ENCODE measurements around the gene VWA8. TPM values are rescaled to one million over a fixed set of nuclear protein-coding genes. Genes with fewer than 3 reads are reported as not detected.
"Not testable (repeated sequence)": the region's sequence is repeated elsewhere in the genome, so short reads cannot be mapped to it uniquely, and the experiment has no call there.

Gene VWA8
- polyA plus RNA-seq, 3 donors: 2.0 to 4.4 (median 3.4) TPM

DNA sequence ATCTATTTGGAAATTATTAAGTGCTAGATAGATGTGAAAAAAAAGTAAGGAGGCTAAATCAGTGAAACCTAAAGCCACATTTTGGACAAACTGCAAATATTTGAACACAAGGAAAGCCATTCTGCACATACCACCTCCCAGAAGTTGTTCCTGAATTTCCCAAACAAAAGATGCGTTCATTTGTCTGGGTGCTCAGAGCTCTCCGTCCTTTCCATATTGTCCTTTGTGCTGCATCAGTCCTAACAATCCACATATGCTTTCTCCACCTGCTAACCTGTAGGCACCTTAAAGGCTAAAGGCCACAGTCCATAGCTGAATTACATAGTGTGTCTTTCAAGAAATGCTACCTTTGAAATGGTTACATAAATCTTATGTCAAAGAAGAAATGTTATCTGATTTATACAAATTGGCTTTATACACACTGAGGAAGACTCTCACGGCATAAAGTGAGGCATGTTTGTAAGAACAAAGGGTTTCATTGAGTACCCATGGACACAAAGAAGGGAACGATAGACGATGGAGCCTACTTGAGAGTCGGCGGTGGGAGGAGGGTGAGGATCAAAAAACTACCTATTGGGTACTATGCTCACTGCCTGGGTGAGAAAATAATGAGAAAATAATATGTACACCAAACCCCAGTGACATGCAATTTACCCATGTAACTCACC, 321.5 kb downstream of the VWA8 start:
- peaks cover 0 to 4% (median 0%) of the 10 kb centered on the region in 3 donors for H3K27me3 Mint-ChIP-seq (ENCODE audit: low read depth in 3 of 3)
- no peaks in the 10 kb centered on the region for H3K4me1 ChIP-seq (ENCODE audit: control insufficient read depth in 1 of 2, insufficient read depth in 2 of 2, low read length in 2 of 2)
- H3K9me3 ChIP-seq (replicated peaks in 1 of 2; ENCODE audit: control insufficient read depth in 1 of 2, insufficient read depth in 1 of 2, low read length in 2 of 2): no peaks in the 10 kb centered on the region
- no peaks in the 10 kb centered on the region for H4K20me1 ChIP-seq (ENCODE audit: insufficient read depth, low read length)
- H3K36me3 ChIP-seq (replicated peaks in 1 of 2; ENCODE audit: control insufficient read depth in 1 of 2, insufficient read depth in 2 of 2, low read length in 2 of 2): no peaks in the 10 kb centered on the region
- H3K27ac ChIP-seq (ENCODE audit: low read depth in 1 of 2, low read length in 2 of 2): no peak overlapping the region
- no peak for DNase-seq
- TF ChIP-seq, protein P1, sequence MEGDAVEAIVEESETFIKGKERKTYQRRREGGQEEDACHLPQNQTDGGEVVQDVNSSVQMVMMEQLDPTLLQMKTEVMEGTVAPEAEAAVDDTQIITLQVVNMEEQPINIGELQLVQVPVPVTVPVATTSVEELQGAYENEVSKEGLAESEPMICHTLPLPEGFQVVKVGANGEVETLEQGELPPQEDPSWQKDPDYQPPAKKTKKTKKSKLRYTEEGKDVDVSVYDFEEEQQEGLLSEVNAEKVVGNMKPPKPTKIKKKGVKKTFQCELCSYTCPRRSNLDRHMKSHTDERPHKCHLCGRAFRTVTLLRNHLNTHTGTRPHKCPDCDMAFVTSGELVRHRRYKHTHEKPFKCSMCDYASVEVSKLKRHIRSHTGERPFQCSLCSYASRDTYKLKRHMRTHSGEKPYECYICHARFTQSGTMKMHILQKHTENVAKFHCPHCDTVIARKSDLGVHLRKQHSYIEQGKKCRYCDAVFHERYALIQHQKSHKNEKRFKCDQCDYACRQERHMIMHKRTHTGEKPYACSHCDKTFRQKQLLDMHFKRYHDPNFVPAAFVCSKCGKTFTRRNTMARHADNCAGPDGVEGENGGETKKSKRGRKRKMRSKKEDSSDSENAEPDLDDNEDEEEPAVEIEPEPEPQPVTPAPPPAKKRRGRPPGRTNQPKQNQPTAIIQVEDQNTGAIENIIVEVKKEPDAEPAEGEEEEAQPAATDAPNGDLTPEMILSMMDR (IDR thresholded peaks at IDR 0.05): no peak
- H2AFZ ChIP-seq (ENCODE audit: insufficient read depth, low read depth, low read length, poor library complexity, severe bottlenecking): no peak overlapping the region
- no peak overlapping the region for H3K4me3 ChIP-seq (replicated peaks in 1 of 3; ENCODE audit: low read depth in 2 of 3, low read length in 3 of 3)
- H3K36me3 Mint-ChIP-seq: peaks cover 6 to 7% of the 10 kb centered on the region in 2 donors
- no peaks in the 10 kb centered on the region for H3K27me3 ChIP-seq (ENCODE audit: control insufficient read depth in 2 of 2, insufficient read depth in 2 of 2, low read length in 2 of 2)
- no peaks in the 10 kb centered on the region for H3K79me2 ChIP-seq (ENCODE audit: insufficient read depth, low read length)
- intact Hi-C loops (cut with micrococcal nuclease): no loop called here
- H3K4me2 ChIP-seq (replicated peaks; ENCODE audit: extremely low read depth, low read length, poor library complexity, severe bottlenecking): no peak overlapping the region
- no peak overlapping the region for H3K27ac Mint-ChIP-seq
- H3K4me3 Mint-ChIP-seq: no peak overlapping the region
- no peaks in the 10 kb centered on the region for H3K9me3 Mint-ChIP-seq
- no peak overlapping the region for H3K9ac ChIP-seq (ENCODE audit: insufficient read depth, low read length, poor library complexity, severe bottlenecking)
- 92% methylated on average over 2 of the region's 7 CpGs for WGBS (ENCODE audit: insufficient coverage)
- H3K4me1 Mint-ChIP-seq: peaks cover 4% of the 10 kb centered on the region

DNA sequence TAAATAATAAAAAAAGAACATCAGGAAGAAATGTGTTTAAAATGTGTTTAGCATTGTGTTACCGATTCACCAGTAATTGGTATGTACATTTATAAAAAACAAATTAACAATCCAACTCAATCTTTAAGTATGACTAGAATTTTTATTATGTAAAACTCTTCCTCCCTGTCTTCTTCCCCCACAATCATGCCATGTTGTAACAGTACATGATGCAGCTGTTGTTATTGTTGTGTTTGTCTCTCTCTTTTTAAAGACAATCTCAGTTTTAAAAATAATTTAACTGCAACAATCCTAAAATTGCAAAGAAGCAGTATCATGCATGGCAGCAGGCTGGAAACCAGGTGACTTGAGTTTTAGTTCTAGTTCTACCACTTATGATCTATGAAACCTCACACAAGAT, 323.3 kb downstream of the VWA8 start:
- Histone ChIP-seq H4K20me1 (ENCODE audit: insufficient read depth, low read length) (no peaks in the 10 kb centered on the region), H3K4me1 (ENCODE audit: control insufficient read depth in 1 of 2, insufficient read depth in 2 of 2, low read length in 2 of 2) (no peaks in the 10 kb centered on the region), H3K4me3 (replicated peaks in 1 of 3; ENCODE audit: low read depth in 2 of 3, low read length in 3 of 3) (no peak overlapping the region), H2AFZ (ENCODE audit: insufficient read depth, low read depth, low read length, poor library complexity, severe bottlenecking) (no peak overlapping the region), H3K27me3 (ENCODE audit: control insufficient read depth in 2 of 2, insufficient read depth in 2 of 2, low read length in 2 of 2) (no peaks in the 10 kb centered on the region), H3K9me3 (replicated peaks in 1 of 2; ENCODE audit: control insufficient read depth in 1 of 2, insufficient read depth in 1 of 2, low read length in 2 of 2) (no peaks in the 10 kb centered on the region), H3K27ac (ENCODE audit: low read depth in 1 of 2, low read length in 2 of 2) (no peak overlapping the region), H3K9ac (ENCODE audit: insufficient read depth, low read length, poor library complexity, severe bottlenecking) (no peak overlapping the region), H3K36me3 (replicated peaks in 1 of 2; ENCODE audit: control insufficient read depth in 1 of 2, insufficient read depth in 2 of 2, low read length in 2 of 2) (no peaks in the 10 kb centered on the region), H3K79me2 (ENCODE audit: insufficient read depth, low read length) (no peaks in the 10 kb centered on the region), H3K4me2 (replicated peaks; ENCODE audit: extremely low read depth, low read length, poor library complexity, severe bottlenecking) (no peak overlapping the region)
- DNase-seq: no peak
- Mint-ChIP-seq H3K27ac (no peak overlapping the region), H3K27me3 (ENCODE audit: low read depth in 3 of 3) (peaks cover 0 to 2% (median 0%) of the 10 kb centered on the region in 3 donors), H3K4me3 (no peak overlapping the region), H3K4me1 (peaks cover 7% of the 10 kb centered on the region), H3K9me3 (no peaks in the 10 kb centered on the region), H3K36me3 (peaks cover 6 to 7% of the 10 kb centered on the region in 2 donors)
- intact Hi-C loops (cut with micrococcal nuclease): no loop called here
- TF ChIP-seq, protein P1 (IDR thresholded peaks at IDR 0.05): no peak
- WGBS (ENCODE audit: insufficient coverage): no CpG with 5 or more reads among the region's 1 CpG

DNA sequence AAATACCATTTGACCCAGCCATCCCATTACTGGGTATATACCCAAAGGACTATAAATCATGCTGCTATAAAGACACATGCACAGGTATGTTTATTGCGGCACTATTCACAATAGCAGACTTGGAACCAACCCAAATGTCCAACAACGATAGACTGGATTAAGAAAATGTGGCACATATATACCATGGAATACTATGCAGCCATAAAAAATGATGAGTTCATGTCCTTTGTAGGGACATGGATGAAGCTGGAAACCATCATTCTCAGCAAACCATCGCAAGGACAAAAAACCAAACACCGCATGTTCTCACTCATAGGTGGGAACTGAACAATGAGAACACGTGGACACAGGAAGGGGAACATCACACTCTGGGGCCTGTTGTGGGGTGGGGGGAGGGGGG, 323.9 kb downstream of the VWA8 start:
- H3K27ac Mint-ChIP-seq; H3K27ac ChIP-seq (ENCODE audit: low read depth in 1 of 2, low read length in 2 of 2); H3K27me3 Mint-ChIP-seq (ENCODE audit: low read depth in 3 of 3); H3K36me3 ChIP-seq (replicated peaks in 1 of 2; ENCODE audit: control insufficient read depth in 1 of 2, insufficient read depth in 2 of 2, low read length in 2 of 2); H2AFZ ChIP-seq (ENCODE audit: insufficient read depth, low read depth, low read length, poor library complexity, severe bottlenecking); H3K9me3 ChIP-seq (replicated peaks in 1 of 2; ENCODE audit: control insufficient read depth in 1 of 2, insufficient read depth in 1 of 2, low read length in 2 of 2); H4K20me1 ChIP-seq (ENCODE audit: insufficient read depth, low read length); intact Hi-C loops (cut with micrococcal nuclease); H3K4me1 Mint-ChIP-seq; H3K27me3 ChIP-seq (ENCODE audit: control insufficient read depth in 2 of 2, insufficient read depth in 2 of 2, low read length in 2 of 2); H3K4me1 ChIP-seq (ENCODE audit: control insufficient read depth in 1 of 2, insufficient read depth in 2 of 2, low read length in 2 of 2); H3K4me2 ChIP-seq (replicated peaks; ENCODE audit: extremely low read depth, low read length, poor library complexity, severe bottlenecking); H3K4me3 ChIP-seq (replicated peaks in 1 of 3; ENCODE audit: low read depth in 2 of 3, low read length in 3 of 3); H3K9me3 Mint-ChIP-seq; DNase-seq; H3K4me3 Mint-ChIP-seq; H3K36me3 Mint-ChIP-seq; H3K79me2 ChIP-seq (ENCODE audit: insufficient read depth, low read length); H3K9ac ChIP-seq (ENCODE audit: insufficient read depth, low read length, poor library complexity, severe bottlenecking): not testable (repeated sequence)
- WGBS (ENCODE audit: insufficient coverage): no CpG with 5 or more reads among the region's 5 CpGs
